ENCODE measurements around the gene ALKBH8.

DNA sequence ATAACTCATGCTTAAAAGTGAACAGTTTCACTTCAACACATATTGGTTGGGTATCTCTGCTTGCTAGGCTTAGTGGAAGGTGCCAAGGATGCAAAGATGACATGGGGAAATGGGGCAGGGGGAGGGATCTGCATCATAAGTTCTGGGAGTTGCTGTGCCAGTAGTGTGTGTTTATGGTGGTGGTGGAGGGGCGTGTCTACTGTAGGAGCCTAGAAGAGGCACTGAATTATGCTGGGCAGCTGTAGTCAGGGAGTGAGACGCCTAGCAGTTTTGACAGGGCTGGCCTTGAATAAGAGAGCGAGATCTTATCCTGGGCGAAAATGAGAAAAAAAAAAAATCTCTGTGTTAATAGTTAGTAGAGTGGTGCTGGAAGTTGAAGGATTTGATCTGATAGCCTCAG, 28.4 kb upstream of the ALKBH8 start:
- TF ChIP-seq, protein P1, sequence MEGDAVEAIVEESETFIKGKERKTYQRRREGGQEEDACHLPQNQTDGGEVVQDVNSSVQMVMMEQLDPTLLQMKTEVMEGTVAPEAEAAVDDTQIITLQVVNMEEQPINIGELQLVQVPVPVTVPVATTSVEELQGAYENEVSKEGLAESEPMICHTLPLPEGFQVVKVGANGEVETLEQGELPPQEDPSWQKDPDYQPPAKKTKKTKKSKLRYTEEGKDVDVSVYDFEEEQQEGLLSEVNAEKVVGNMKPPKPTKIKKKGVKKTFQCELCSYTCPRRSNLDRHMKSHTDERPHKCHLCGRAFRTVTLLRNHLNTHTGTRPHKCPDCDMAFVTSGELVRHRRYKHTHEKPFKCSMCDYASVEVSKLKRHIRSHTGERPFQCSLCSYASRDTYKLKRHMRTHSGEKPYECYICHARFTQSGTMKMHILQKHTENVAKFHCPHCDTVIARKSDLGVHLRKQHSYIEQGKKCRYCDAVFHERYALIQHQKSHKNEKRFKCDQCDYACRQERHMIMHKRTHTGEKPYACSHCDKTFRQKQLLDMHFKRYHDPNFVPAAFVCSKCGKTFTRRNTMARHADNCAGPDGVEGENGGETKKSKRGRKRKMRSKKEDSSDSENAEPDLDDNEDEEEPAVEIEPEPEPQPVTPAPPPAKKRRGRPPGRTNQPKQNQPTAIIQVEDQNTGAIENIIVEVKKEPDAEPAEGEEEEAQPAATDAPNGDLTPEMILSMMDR (conservative IDR thresholded peaks at IDR 0.05; ENCODE audit: low read depth, low read length) = no peak
- TF ChIP-seq ELK1 (IDR thresholded peaks at IDR 0.05; ENCODE audit: borderline replicate concordance, low read depth, low read length) = no peak
- no peak for TF ChIP-seq POLR2A (IDR thresholded peaks at IDR 0.05; ENCODE audit: low read depth, low read length)
